Measurements from ENCODE around the gene CELF1.

CELF1 gene

GRCh38 chr11:47478651-47479329 lies 74.1 kb downstream of the CELF1 start:
- DNase-seq = no peak

GRCh38 chr11:47477753-47478152 lies 75.2 kb downstream of the CELF1 start:
- DNase-seq = no peak

GRCh38 chr11:47477323-47477722 lies 75.6 kb downstream of the CELF1 start:
- no peak for DNase-seq

GRCh38 chr11:47470671-47471070 lies 82.3 kb downstream of the CELF1 start:
- DNase-seq = no peak

- no peak for DNase-seq
Measured at GRCh38 chr11:47469361-47470179, 83.4 kb downstream of the CELF1 start.

GRCh38 chr11:47468598-47469214 lies 84.2 kb downstream of the CELF1 start:
- no peak for DNase-seq

GRCh38 chr11:47467357-47467756 lies 85.6 kb downstream of the CELF1 start:
- no peak for DNase-seq

- no peak for DNase-seq
Measured at GRCh38 chr11:47466701-47467250, 86.2 kb downstream of the CELF1 start.

- DNase-seq = no peak
Measured at GRCh38 chr11:47466201-47466600, 86.7 kb downstream of the CELF1 start.

GRCh38 chr11:47464483-47464882 lies 88.4 kb downstream of the CELF1 start:
- no peak for DNase-seq

- DNase-seq = no peak
Measured at GRCh38 chr11:47461876-47462275, 91.1 kb downstream of the CELF1 start.

GRCh38 chr11:47460571-47461235 lies 92.2 kb downstream of the CELF1 start:
- DNase-seq = no peak

- peak; percentile 46 for DNase-seq
Measured at GRCh38 chr11:47454258-47454671, 98.7 kb downstream of the CELF1 start.

GRCh38 chr11:47453365-47453764 lies 99.6 kb downstream of the CELF1 start:
- DNase-seq = no peak

- DNase-seq = no peak
Measured at GRCh38 chr11:47451990-47452389, 100.9 kb downstream of the CELF1 start.

GRCh38 chr11:47451436-47451835 lies 101.5 kb downstream of the CELF1 start:
- no peak for DNase-seq

GRCh38 chr11:47449541-47449940 lies 103.4 kb downstream of the CELF1 start:
- no peak for DNase-seq

GRCh38 chr11:47448566-47449427 lies 104.1 kb downstream of the CELF1 start, which contains the start of gene RAPSN:
Gene RAPSN, minus strand, starts transcription at chr11:47449136. Its CDS starts 172 bp downstream, at chr11:47448964.
- no peak for DNase-seq

- no peak for DNase-seq
Measured at GRCh38 chr11:47447906-47448305, 105.0 kb downstream of the CELF1 start.

- no peak for DNase-seq
Measured at GRCh38 chr11:47446833-47447232, 106.1 kb downstream of the CELF1 start.

GRCh38 chr11:47445840-47446239 lies 107.1 kb downstream of the CELF1 start:
- DNase-seq = no peak

GRCh38 chr11:47443817-47444216 lies 109.1 kb downstream of the CELF1 start:
- no peak for DNase-seq

All from SHP77 treated with DMSO at 0.1 percent for 48 hours (cell line).